Measurements from ENCODE around the gene BRD4. TPM values are rescaled to one million over a fixed set of nuclear protein-coding genes. Genes with fewer than 3 reads are reported as not detected.
A peak's percentile ranks its signal among the peaks of the same experiment; 100 is the strongest.

BRD4 gene
- polyA plus RNA-seq, 2 of the 4 experiments (the other 2 are of a cell fraction), result 8.3 to 22.5 TPM

- Histone ChIP-seq H3K4me2 (no peak overlapping the region), H3K4me3 (no peak overlapping the region), H3K27ac (peak overlapping the region; percentile 74 to 82; a peak in 2 of 6 replicates), H3K9me3 (no peaks in the 10 kb centered on the region), H3K4me1 (peaks cover 17% of the 10 kb centered on the region)
- ATAC-seq (no peak), DNase-seq (ENCODE audit: low read depth in 1 of 2, low spot score in 1 of 2) (no peak), FAIRE-seq (no peak)
- no peak for TF ChIP-seq RCOR1 (IDR thresholded peaks at IDR 0.05; ENCODE audit: low read depth, low read length)
- no peak for TF ChIP-seq MYC (IDR thresholded peaks at IDR 0.05; ENCODE audit: borderline replicate concordance, low read length)
- no peak for TF ChIP-seq MAX (IDR thresholded peaks at IDR 0.05)
- TF ChIP-seq FOSB (CRISPR knock-in tag; IDR thresholded peaks at IDR 0.05), result no peak
- no peak for TF ChIP-seq EHMT2 (IDR thresholded peaks at IDR 0.05; ENCODE audit: low read depth)
- TF ChIP-seq BCL3 (IDR thresholded peaks at IDR 0.05), result no peak
- no peak for TF ChIP-seq NR3C1 (IDR thresholded peaks at IDR 0.05)
- TF ChIP-seq CHD2 (IDR thresholded peaks at IDR 0.05; ENCODE audit: low read length, partially characterized antibody), result no peak
- TF ChIP-seq CEBPB (IDR thresholded peaks at IDR 0.05), result no peak
- TF ChIP-seq ELK1 (IDR thresholded peaks at IDR 0.05; ENCODE audit: low read depth, low read length), result no peak
- TF ChIP-seq SREBF2 (IDR thresholded peaks at IDR 0.05), result no peak
- TF ChIP-seq ZFP36 (IDR thresholded peaks at IDR 0.05; ENCODE audit: borderline replicate concordance, partially characterized antibody), result no peak
- TF ChIP-seq CTCF (IDR thresholded peaks at IDR 0.05), result no peak
- TF ChIP-seq TFCP2L1 (CRISPR knock-in tag; IDR thresholded peaks at IDR 0.05), result no peak
- no peak for TF ChIP-seq ZC3H11A (IDR thresholded peaks at IDR 0.05)
- no peak for TF ChIP-seq E2F6 (IDR thresholded peaks at IDR 0.05; ENCODE audit: borderline replicate concordance, low read depth)
- TF ChIP-seq GATA3 (IDR thresholded peaks at IDR 0.05; ENCODE audit: borderline replicate concordance), result no peak
- TF ChIP-seq SMC3 (IDR thresholded peaks at IDR 0.05), result no peak
- TF ChIP-seq ATOH8 (CRISPR knock-in tag; IDR thresholded peaks at IDR 0.05; ENCODE audit: low read depth), result no peak
- TF ChIP-seq HEYL (CRISPR knock-in tag; IDR thresholded peaks at IDR 0.05), result no peak
- POLR2A ChIA-PET, result interaction anchor here (0.7 to 1.1 kb wide), 3 partner anchors 9 to 718 kb away, joined by 5 to 10 read pairs (median 7); no protein-coding TSS in a partner anchor
- WGBS (ENCODE audit: missing lambda C conversion rate), result 95% methylated on average over 4 of the region's 4 CpGs
- CTCF ChIA-PET, result interaction anchor here (0.9 kb wide), 1 partner anchor 21 kb away, joined by 3 read pairs; no protein-coding TSS in a partner anchor
These were observed 25.6 kb upstream of the BRD4 start for GRCh38 chr19:15357906-15358305.

- ATAC-seq (no peak), FAIRE-seq (no peak), DNase-seq (ENCODE audit: low read depth in 1 of 2, low spot score in 1 of 2) (no peak)
- POLR2A ChIA-PET, result no interaction called here
- no peaks in the 10 kb centered on the region for H3K9me3 ChIP-seq
- H3K4me2 ChIP-seq, result no peak overlapping the region
- WGBS (ENCODE audit: missing lambda C conversion rate), result 93% methylated on average over 22 of the region's 27 CpGs
- no peak overlapping the region for H3K4me3 ChIP-seq
- H3K27ac ChIP-seq, result no peak overlapping the region
- TF ChIP-seq ZSCAN20 (CRISPR knock-in tag; IDR thresholded peaks at IDR 0.05) (no peak), RNF2 (IDR thresholded peaks at IDR 0.05; ENCODE audit: borderline replicate concordance, low read depth) (no peak), CBX8 (IDR thresholded peaks at IDR 0.05) (no peak), RARB (CRISPR knock-in tag; IDR thresholded peaks at IDR 0.05) (no peak), CHD4 (IDR thresholded peaks at IDR 0.05; ENCODE audit: borderline replicate concordance) (no peak), BCL3 (IDR thresholded peaks at IDR 0.05) (no peak), TP53 (CRISPR knock-in tag; IDR thresholded peaks at IDR 0.05) (no peak)
- H3K4me1 ChIP-seq, result peaks cover 12% of the 10 kb centered on the region
- CTCF ChIA-PET, result interaction anchor here (0.6 to 1.1 kb wide), 2 partner anchors 91 to 96 kb away, joined by 3 read pairs; no protein-coding TSS in a partner anchor
These were observed 22.4 kb upstream of the BRD4 start for GRCh38 chr19:15354566-15355296.

All from A549 (cell line).